ENCODE data around the gene ACTL10. TPM values are rescaled to one million over a fixed set of nuclear protein-coding genes. Genes with fewer than 3 reads are reported as not detected.

Gene ACTL10
- total and polyA plus RNA-seq, 2 of the 13 experiments (the other 11 are each of a cell fraction or from before 2014, with no cell fraction given): not detected

DNA sequence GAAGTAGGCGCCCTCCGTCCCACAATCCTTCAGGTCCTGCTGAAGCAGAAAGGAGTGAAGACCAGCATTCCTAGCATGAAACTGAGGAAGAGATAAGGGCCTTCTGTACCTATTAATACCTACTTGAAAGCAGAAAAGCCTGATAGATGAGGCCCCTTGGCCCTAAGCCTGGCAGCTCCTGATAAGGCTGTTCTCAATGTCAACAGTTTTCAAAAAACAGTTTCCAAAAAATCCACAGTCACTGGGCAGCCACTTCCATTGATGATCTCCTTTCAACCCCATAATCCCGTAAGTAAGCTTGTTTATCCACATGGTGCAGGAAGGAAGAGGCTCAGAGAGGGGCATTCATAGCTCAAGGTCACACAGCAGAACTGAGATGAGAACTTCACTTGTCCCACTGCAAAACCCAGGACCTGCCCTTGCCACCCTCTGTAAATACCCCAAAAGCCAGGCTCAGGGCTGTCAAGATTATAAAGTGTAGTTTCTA is 22.2 kb downstream of the ACTL10 start (continued):
- TF ChIP-seq, protein P1, sequence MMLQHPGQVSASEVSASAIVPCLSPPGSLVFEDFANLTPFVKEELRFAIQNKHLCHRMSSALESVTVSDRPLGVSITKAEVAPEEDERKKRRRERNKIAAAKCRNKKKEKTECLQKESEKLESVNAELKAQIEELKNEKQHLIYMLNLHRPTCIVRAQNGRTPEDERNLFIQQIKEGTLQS (CRISPR knock-in tag; IDR thresholded peaks at IDR 0.05): no peak
- TF ChIP-seq, protein P2, sequence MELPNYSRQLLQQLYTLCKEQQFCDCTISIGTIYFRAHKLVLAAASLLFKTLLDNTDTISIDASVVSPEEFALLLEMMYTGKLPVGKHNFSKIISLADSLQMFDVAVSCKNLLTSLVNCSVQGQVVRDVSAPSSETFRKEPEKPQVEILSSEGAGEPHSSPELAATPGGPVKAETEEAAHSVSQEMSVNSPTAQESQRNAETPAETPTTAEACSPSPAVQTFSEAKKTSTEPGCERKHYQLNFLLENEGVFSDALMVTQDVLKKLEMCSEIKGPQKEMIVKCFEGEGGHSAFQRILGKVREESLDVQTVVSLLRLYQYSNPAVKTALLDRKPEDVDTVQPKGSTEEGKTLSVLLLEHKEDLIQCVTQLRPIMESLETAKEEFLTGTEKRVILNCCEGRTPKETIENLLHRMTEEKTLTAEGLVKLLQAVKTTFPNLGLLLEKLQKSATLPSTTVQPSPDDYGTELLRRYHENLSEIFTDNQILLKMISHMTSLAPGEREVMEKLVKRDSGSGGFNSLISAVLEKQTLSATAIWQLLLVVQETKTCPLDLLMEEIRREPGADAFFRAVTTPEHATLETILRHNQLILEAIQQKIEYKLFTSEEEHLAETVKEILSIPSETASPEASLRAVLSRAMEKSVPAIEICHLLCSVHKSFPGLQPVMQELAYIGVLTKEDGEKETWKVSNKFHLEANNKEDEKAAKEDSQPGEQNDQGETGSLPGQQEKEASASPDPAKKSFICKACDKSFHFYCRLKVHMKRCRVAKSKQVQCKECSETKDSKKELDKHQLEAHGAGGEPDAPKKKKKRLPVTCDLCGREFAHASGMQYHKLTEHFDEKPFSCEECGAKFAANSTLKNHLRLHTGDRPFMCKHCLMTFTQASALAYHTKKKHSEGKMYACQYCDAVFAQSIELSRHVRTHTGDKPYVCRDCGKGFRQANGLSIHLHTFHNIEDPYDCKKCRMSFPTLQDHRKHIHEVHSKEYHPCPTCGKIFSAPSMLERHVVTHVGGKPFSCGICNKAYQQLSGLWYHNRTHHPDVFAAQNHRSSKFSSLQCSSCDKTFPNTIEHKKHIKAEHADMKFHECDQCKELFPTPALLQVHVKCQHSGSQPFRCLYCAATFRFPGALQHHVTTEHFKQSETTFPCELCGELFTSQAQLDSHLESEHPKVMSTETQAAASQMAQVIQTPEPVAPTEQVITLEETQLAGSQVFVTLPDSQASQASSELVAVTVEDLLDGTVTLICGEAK (IDR thresholded peaks at IDR 0.05): no peak
- TF ChIP-seq, protein P2 (CRISPR knock-in tag; IDR thresholded peaks at IDR 0.05): no peak
- TF ChIP-seq MBNL3 (CRISPR knock-in tag; conservative IDR thresholded peaks at IDR 0.05): no peak
- TF ChIP-seq HMGA1 (CRISPR knock-in tag; conservative IDR thresholded peaks at IDR 0.05): no peak
- TF ChIP-seq SRSF4 (IDR thresholded peaks at IDR 0.05; ENCODE audit: low read depth, low read length, poor library complexity, severe bottlenecking): no peak
- TF ChIP-seq ZSCAN20 (CRISPR knock-in tag; IDR thresholded peaks at IDR 0.05; ENCODE audit: borderline replicate concordance): no peak
- no peak for TF ChIP-seq RBM22 (optimal IDR thresholded peaks at IDR 0.05; ENCODE audit: low read length)
- TF ChIP-seq, protein P3, sequence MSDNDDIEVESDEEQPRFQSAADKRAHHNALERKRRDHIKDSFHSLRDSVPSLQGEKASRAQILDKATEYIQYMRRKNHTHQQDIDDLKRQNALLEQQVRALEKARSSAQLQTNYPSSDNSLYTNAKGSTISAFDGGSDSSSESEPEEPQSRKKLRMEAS (IDR thresholded peaks at IDR 0.05): no peak; the same call in none of the 2 replicates
- no peak for TF ChIP-seq SIN3A (IDR thresholded peaks at IDR 0.05; ENCODE audit: borderline replicate concordance, low read depth, low read length)
- TF ChIP-seq SALL1 (CRISPR knock-in tag; IDR thresholded peaks at IDR 0.05): peak; percentile 46; the same call in 1 of the 2 replicates
- TF ChIP-seq, protein P4, sequence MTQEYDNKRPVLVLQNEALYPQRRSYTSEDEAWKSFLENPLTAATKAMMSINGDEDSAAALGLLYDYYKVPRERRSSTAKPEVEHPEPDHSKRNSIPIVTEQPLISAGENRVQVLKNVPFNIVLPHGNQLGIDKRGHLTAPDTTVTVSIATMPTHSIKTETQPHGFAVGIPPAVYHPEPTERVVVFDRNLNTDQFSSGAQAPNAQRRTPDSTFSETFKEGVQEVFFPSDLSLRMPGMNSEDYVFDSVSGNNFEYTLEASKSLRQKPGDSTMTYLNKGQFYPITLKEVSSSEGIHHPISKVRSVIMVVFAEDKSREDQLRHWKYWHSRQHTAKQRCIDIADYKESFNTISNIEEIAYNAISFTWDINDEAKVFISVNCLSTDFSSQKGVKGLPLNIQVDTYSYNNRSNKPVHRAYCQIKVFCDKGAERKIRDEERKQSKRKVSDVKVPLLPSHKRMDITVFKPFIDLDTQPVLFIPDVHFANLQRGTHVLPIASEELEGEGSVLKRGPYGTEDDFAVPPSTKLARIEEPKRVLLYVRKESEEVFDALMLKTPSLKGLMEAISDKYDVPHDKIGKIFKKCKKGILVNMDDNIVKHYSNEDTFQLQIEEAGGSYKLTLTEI (CRISPR knock-in tag; conservative IDR thresholded peaks at IDR 0.05): no peak
- peak; percentile 75; the same call in 1 of the 2 replicates for TF ChIP-seq RELA (CRISPR knock-in tag; IDR thresholded peaks at IDR 0.05)
- no peak for TF ChIP-seq ZNF781 (CRISPR knock-in tag; IDR thresholded peaks at IDR 0.05; ENCODE audit: borderline replicate concordance, not compliant biosample characterization)
- no peak for TF ChIP-seq SPEN (CRISPR knock-in tag; IDR thresholded peaks at IDR 0.05; ENCODE audit: low read depth)
- TF ChIP-seq, protein P5, sequence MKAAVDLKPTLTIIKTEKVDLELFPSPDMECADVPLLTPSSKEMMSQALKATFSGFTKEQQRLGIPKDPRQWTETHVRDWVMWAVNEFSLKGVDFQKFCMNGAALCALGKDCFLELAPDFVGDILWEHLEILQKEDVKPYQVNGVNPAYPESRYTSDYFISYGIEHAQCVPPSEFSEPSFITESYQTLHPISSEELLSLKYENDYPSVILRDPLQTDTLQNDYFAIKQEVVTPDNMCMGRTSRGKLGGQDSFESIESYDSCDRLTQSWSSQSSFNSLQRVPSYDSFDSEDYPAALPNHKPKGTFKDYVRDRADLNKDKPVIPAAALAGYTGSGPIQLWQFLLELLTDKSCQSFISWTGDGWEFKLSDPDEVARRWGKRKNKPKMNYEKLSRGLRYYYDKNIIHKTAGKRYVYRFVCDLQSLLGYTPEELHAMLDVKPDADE (CRISPR knock-in tag; IDR thresholded peaks at IDR 0.05): no peak
- peak; percentile 95 for TF ChIP-seq FOXO1 (CRISPR knock-in tag; IDR thresholded peaks at IDR 0.05)
- TF ChIP-seq ZNF563 (CRISPR knock-in tag; IDR thresholded peaks at IDR 0.05): no peak
